ENCODE measurements around the gene PSMD13.
A peak's percentile ranks its signal among the peaks of the same experiment; 100 is the strongest.
"Not testable (repeated sequence)": the region's sequence is repeated elsewhere in the genome, so short reads cannot be mapped to it uniquely, and the experiment has no call there.

Gene PSMD13

GRCh38 chr11:217704-218103 is 19.1 kb upstream of the PSMD13 start:
- DNase-seq (ENCODE audit: low spot score): no peak

GRCh38 chr11:218815-219593 is 17.8 kb upstream of the PSMD13 start:
- no peak for DNase-seq (ENCODE audit: low spot score)

- not testable (repeated sequence) for DNase-seq (ENCODE audit: low spot score)
Observed at GRCh38 chr11:220641-221215, 16.0 kb upstream of the PSMD13 start.

GRCh38 chr11:221539-221938 is 15.2 kb upstream of the PSMD13 start:
- no peak for DNase-seq (ENCODE audit: low spot score)

- DNase-seq (ENCODE audit: low spot score): no peak
Observed at GRCh38 chr11:221998-222789, 14.6 kb upstream of the PSMD13 start.

GRCh38 chr11:223026-223789 is 13.6 kb upstream of the PSMD13 start:
- DNase-seq (ENCODE audit: low spot score): no peak

GRCh38 chr11:223884-224283 is 12.9 kb upstream of the PSMD13 start:
- no peak for DNase-seq (ENCODE audit: low spot score)

GRCh38 chr11:224424-224823 is 12.4 kb upstream of the PSMD13 start:
- DNase-seq (ENCODE audit: low spot score): no peak

GRCh38 chr11:225734-226453 is 10.9 kb upstream of the PSMD13 start:
- DNase-seq (ENCODE audit: low spot score): no peak

- DNase-seq (ENCODE audit: low spot score): no peak
Observed at GRCh38 chr11:227824-228379, 8.9 kb upstream of the PSMD13 start.

- no peak for DNase-seq (ENCODE audit: low spot score)
Observed at GRCh38 chr11:230431-230830, 6.3 kb upstream of the PSMD13 start.

- no peak for DNase-seq (ENCODE audit: low spot score)
Observed at GRCh38 chr11:232783-233565, 3.8 kb upstream of the PSMD13 start.

- no peak for DNase-seq (ENCODE audit: low spot score)
Observed at GRCh38 chr11:235180-235579, 1.6 kb upstream of the PSMD13 start.

GRCh38 chr11:235609-235996 is 1.2 kb upstream of the PSMD13 start:
- DNase-seq (ENCODE audit: low spot score): peak; percentile 41

- peak; percentile 88 for DNase-seq (ENCODE audit: low spot score)
Observed at GRCh38 chr11:235997-236773, 591 bp upstream of the PSMD13 start, which contains the start of gene SIRT3. Gene SIRT3 (minus strand): TSS chr11:236342. CDS start chr11:236328, 14 bp downstream.

- DNase-seq (ENCODE audit: low spot score): not testable (repeated sequence)
Observed at GRCh38 chr11:238346-238745, 1.6 kb downstream of the PSMD13 start.

GRCh38 chr11:240315-240714 is 3.5 kb downstream of the PSMD13 start:
- DNase-seq (ENCODE audit: low spot score): no peak

- no peak for DNase-seq (ENCODE audit: low spot score)
Observed at GRCh38 chr11:241634-242033, 4.9 kb downstream of the PSMD13 start.

- no peak for DNase-seq (ENCODE audit: low spot score)
Observed at GRCh38 chr11:244376-244775, 7.6 kb downstream of the PSMD13 start.

- DNase-seq (ENCODE audit: low spot score): no peak
Observed at GRCh38 chr11:249062-249461, 12.3 kb downstream of the PSMD13 start.
